Neural cell (in vitro differentiated cells): ENCODE data around the gene FCHSD2. TPM values are rescaled to one million over a fixed set of nuclear protein-coding genes. Genes with fewer than 3 reads are reported as not detected.

ENCODE experiments used
- H2AFZ ChIP-seq: fragments of 200-600, 300-800 bp; sonication (generic), shearing (Covaris generic); 2 replicates; pipeline ENCODE4 v1.6.0; 2014; ENCODE audit warnings: low read depth, mild to moderate bottlenecking, antibody characterized with exemption, low read length, moderate library complexity
- H3F3A ChIP-seq: fragments of 200-600 bp; shearing (Covaris generic); 2 replicates; pipeline ENCODE4 v1.6.1; 2016; ENCODE audit warnings: mild to moderate bottlenecking, moderate library complexity, mixed read lengths, antibody characterized with exemption, low read length; ENCODE audit not compliant: insufficient read depth, poor library complexity, severe bottlenecking
- H3K27ac ChIP-seq: fragments of 200-600, 300-800 bp; sonication (generic), shearing (Covaris generic); 2 replicates; pipeline ENCODE4 v1.5.1; 2014; ENCODE audit warnings: mild to moderate bottlenecking, low read length, moderate library complexity
- H3K27me3 ChIP-seq: fragments of 300-800, 200-600 bp; sonication (generic), shearing (Covaris generic); 2 replicates; pipeline ENCODE4 v1.6.0; 2014; ENCODE audit warnings: mild to moderate bottlenecking, low read depth, low read length, moderate library complexity; ENCODE audit not compliant: insufficient read depth
- H3K36me3 ChIP-seq: fragments of 300-800, 200-600 bp; sonication (generic), shearing (Covaris generic); 2 replicates; pipeline ENCODE4 v1.5.1; 2014; ENCODE audit warnings: mild to moderate bottlenecking, antibody characterized with exemption, low read length, moderate library complexity; ENCODE audit not compliant: insufficient read depth
- H3K4me2 ChIP-seq: fragments of 300-800, 200-600 bp; sonication (generic), shearing (Covaris generic); 2 replicates; pipeline ENCODE4 v1.6.0; 2014; ENCODE audit warnings: mild to moderate bottlenecking, low read length
- H3K4me3 ChIP-seq: fragments of 300-800, 200-600 bp; sonication (generic), shearing (Covaris generic); 2 replicates; pipeline ENCODE4 v1.5.1; 2014; ENCODE audit warnings: mild to moderate bottlenecking, low read length, moderate library complexity
- H3K79me2 ChIP-seq: fragments of 200-600 bp; shearing (Covaris generic); replicated peaks from 2 replicates; pipeline ENCODE4 v1.6.0; 2014; ENCODE audit warnings: mild to moderate bottlenecking, low read length, moderate library complexity; ENCODE audit not compliant: insufficient read depth
- H3K9ac ChIP-seq: fragments of 300-800, 200-600 bp; sonication (generic), shearing (Covaris generic); 2 replicates; pipeline ENCODE4 v1.6.1; 2016; ENCODE audit warnings: mild to moderate bottlenecking, low read length, mixed read lengths
- H3K9me2 ChIP-seq: fragments of 200-600 bp; shearing (Covaris generic); 2 replicates; pipeline ENCODE4 v1.6.1; 2016; ENCODE audit warnings: mild to moderate bottlenecking, low read length, mixed read lengths; ENCODE audit not compliant: insufficient read depth
- H3K9me3 ChIP-seq: fragments of 200-600, 300-800 bp; sonication (generic), shearing (Covaris generic); 2 replicates; pipeline ENCODE4 v1.6.1; 2016; ENCODE audit warnings: mild to moderate bottlenecking, mixed run types, low read length, moderate library complexity, mixed read lengths
- H4K20me1 ChIP-seq: fragments of 200-600 bp; shearing (Covaris generic); 2 replicates; pipeline ENCODE4 v1.6.1; 2016; ENCODE audit warnings: mild to moderate bottlenecking, mixed run types; ENCODE audit not compliant: insufficient read depth
- EP300 ChIP-seq: fragments of 450-650 bp; conservative IDR thresholded peaks from 2 replicates; pipeline ENCODE4 v1.6.1; 2014; ENCODE audit warnings: antibody characterized with exemption, mild to moderate bottlenecking, moderate library complexity; ENCODE audit not compliant: poor library complexity, severe bottlenecking
- EZH2 ChIP-seq: fragments of 200-600, 300-800 bp; shearing (Covaris generic), sonication (generic); IDR thresholded peaks from 2 replicates; pipeline ENCODE4 v1.6.1; 2014; ENCODE audit warnings: antibody characterized with exemption, low read length, borderline replicate concordance, mild to moderate bottlenecking; ENCODE audit not compliant: insufficient read depth, poor library complexity, severe bottlenecking
- RAD21 ChIP-seq: fragments of 450-650 bp; conservative IDR thresholded peaks from 2 replicates; pipeline ENCODE4 v1.6.1; 2014; ENCODE audit warnings: antibody characterized with exemption, mild to moderate bottlenecking, moderate library complexity
- SMC3 ChIP-seq: fragments of 450-650 bp; conservative IDR thresholded peaks from 2 replicates; pipeline ENCODE4 v1.6.1; 2014; ENCODE audit warnings: antibody characterized with exemption, mild to moderate bottlenecking, moderate library complexity; ENCODE audit not compliant: poor library complexity
- TAF1 ChIP-seq: IDR thresholded peaks from 2 replicates; pipeline ENCODE4 v1.6.1; 2012; ENCODE audit warnings: low read depth
- polyA plus RNA-seq: library from polyadenylated mRNA; depleted of rRNA; stranded (reverse); fragments of >200 nt; gene quantifications from 2 replicates; pipeline ENCODE4 v1.2.3, GENCODE V29; 2014
- TF ChIP-seq, protein P1 (sequence below): fragments of 450-650 bp; IDR thresholded peaks from 2 replicates; pipeline ENCODE4 v1.5.1; 2014; ENCODE audit warnings: antibody characterized with exemption, mild to moderate bottlenecking, moderate library complexity; ENCODE audit not compliant: poor library complexity, severe bottlenecking

FCHSD2 gene
- polyA plus RNA-seq, 1 donor from 2014 or later: 40.8 TPM

GRCh38 chr11:73184953-73185671 lies 43.0 kb upstream of the FCHSD2 start:
- no peaks in the 10 kb centered on the region for H3K9me2 ChIP-seq
- no peak for TF ChIP-seq RAD21
- TF ChIP-seq, protein P1, sequence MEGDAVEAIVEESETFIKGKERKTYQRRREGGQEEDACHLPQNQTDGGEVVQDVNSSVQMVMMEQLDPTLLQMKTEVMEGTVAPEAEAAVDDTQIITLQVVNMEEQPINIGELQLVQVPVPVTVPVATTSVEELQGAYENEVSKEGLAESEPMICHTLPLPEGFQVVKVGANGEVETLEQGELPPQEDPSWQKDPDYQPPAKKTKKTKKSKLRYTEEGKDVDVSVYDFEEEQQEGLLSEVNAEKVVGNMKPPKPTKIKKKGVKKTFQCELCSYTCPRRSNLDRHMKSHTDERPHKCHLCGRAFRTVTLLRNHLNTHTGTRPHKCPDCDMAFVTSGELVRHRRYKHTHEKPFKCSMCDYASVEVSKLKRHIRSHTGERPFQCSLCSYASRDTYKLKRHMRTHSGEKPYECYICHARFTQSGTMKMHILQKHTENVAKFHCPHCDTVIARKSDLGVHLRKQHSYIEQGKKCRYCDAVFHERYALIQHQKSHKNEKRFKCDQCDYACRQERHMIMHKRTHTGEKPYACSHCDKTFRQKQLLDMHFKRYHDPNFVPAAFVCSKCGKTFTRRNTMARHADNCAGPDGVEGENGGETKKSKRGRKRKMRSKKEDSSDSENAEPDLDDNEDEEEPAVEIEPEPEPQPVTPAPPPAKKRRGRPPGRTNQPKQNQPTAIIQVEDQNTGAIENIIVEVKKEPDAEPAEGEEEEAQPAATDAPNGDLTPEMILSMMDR: peak; percentile 27
- H3K27me3 ChIP-seq: no peaks in the 10 kb centered on the region
- H2AFZ ChIP-seq: no peak overlapping the region
- H3K4me3 ChIP-seq: no peak overlapping the region
- no peaks in the 10 kb centered on the region for H3F3A ChIP-seq
- no peak overlapping the region for H3K4me2 ChIP-seq
- H3K9me3 ChIP-seq: no peaks in the 10 kb centered on the region
- no peaks in the 10 kb centered on the region for H3K36me3 ChIP-seq
- H4K20me1 ChIP-seq: no peaks in the 10 kb centered on the region
- no peaks in the 10 kb centered on the region for H3K79me2 ChIP-seq
- no peak overlapping the region for H3K27ac ChIP-seq
- H3K9ac ChIP-seq: no peak overlapping the region

DNA sequence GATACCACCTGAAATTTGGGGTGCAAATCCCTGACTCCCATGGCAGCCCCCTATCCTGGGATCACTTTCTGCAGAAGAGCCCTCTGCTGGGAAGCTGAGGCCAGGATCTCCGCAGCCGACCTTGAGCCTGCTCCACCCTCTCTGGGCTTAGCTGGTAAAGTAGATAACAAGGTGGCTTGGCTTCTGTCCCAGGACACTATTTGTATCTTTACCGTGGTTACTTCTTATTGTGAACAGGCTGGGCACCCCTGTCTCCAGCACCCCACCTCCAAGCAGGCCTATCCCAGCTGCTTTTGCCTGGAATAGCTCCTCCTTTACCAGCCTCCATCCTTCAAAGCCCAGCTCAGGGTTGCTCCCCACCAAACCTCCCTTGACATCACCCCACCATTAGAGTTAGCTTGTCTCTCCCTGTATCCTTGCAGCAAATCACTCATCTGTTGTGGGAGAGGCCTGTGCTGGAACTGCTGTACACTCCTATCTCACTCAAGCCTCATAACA lies 40.8 kb upstream of the FCHSD2 start:
- Histone ChIP-seq H3K9me2 (no peaks in the 10 kb centered on the region), H3K4me2 (no peak overlapping the region), H4K20me1 (no peaks in the 10 kb centered on the region), H3F3A (no peaks in the 10 kb centered on the region), H3K27ac (no peak overlapping the region), H3K9me3 (no peaks in the 10 kb centered on the region), H3K9ac (no peak overlapping the region), H3K79me2 (no peaks in the 10 kb centered on the region), H3K27me3 (no peaks in the 10 kb centered on the region), H3K4me3 (no peak overlapping the region), H3K36me3 (no peaks in the 10 kb centered on the region), H2AFZ (no peak overlapping the region)
- TF ChIP-seq EP300 (no peak), SMC3 (no peak), TAF1 (no peak), EZH2 (no peak), RAD21 (no peak)

DNA sequence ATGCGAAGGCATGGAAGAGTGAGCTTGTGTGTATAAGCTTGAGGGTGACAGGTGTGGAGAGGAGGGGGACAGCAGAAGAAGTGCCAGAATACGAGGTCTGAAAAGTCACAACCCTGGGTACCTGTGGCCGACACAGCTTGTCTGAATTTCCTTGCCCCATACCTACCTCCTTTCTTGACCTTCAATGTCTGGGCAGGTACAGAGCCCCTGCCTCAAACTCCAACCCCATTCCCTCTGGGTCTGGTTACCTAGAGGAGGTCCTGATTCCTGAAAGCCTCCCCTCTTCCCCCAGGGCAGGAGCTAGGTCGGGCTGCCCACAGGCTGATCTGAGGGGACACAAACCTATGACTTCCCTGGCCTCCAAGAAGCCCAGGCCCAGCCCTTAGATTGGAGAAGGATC lies 36.6 kb upstream of the FCHSD2 start:
- Histone ChIP-seq H3F3A (no peaks in the 10 kb centered on the region), H3K4me3 (no peak overlapping the region), H3K9me2 (no peaks in the 10 kb centered on the region), H3K9ac (no peak overlapping the region), H3K36me3 (no peaks in the 10 kb centered on the region), H3K27ac (no peak overlapping the region), H4K20me1 (no peaks in the 10 kb centered on the region), H3K27me3 (no peaks in the 10 kb centered on the region), H2AFZ (no peak overlapping the region), H3K9me3 (no peaks in the 10 kb centered on the region), H3K4me2 (no peak overlapping the region), H3K79me2 (no peaks in the 10 kb centered on the region)
- no peak for TF ChIP-seq SMC3
